AG08396 (cell line): ENCODE measurements around the gene DHRS7C.
A peak's percentile ranks its signal among the peaks of the same experiment; 100 is the strongest.

ENCODE experiments used
- DNase-seq: peaks from one replicate; pipeline ENCODE4 v3.0.0; 2012; ENCODE audit warnings: low spot score, mixed read lengths

The DHRS7C gene

DNA sequence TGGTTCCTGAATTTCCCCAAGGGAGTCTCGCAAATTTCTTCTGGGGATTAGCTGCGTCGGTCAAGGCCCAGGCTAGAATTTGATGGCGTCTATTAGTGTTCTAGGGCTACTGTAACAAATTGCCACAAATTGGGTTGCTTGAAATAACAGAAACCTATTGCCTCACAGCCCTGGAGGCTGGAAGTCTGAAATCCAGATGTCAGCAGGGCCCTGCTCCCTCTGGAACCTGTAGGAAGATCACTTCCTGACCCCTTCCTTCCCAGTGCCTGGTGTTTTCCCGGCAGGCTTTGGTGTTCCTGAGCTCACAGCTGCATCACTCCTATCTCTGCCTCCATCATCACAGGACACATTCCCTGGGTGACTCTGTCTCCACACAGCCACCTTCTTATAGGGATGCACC, 24.4 kb downstream of the DHRS7C start:
- no peak for DNase-seq

DNA sequence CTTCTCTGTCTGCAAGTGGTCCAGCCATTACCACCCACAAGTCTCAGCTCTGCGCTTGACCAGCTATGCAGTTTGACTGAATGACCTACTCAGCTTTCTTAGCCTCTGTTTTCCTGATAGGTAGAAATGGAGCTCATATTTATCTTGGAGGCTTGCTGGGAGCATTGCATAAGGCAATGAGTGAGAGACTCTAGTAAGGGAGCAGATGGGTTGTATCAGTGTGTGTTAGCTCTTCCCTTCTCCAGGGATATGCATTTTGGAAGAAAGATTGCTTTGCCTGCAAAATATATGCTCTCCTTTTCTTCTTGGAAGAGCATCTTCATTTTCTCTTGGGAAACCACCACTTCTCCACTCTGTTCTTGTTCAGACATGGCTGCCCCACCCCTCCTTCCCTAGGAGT, 26.1 kb downstream of the DHRS7C start:
- no peak for DNase-seq

DNA sequence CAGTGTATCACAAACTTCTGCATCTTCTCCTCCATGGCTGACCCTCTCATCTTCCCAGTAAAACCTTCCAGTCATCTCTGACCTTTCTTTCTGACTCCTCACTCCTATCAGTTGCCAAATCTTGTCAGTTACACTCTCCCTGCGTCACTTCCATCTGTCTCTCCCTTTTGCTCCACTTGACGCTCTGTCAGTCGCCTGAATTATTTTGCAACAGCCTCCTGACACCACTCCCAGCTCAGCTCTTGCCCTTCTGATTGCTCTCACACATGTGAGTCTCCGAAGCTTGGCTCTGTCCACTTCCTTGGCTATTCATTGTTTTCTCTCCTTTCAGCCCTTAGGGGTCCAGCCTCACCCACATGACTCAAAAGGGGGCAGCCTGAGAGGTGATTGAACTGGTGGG, 27.7 kb downstream of the DHRS7C start:
- no peak for DNase-seq

DNA sequence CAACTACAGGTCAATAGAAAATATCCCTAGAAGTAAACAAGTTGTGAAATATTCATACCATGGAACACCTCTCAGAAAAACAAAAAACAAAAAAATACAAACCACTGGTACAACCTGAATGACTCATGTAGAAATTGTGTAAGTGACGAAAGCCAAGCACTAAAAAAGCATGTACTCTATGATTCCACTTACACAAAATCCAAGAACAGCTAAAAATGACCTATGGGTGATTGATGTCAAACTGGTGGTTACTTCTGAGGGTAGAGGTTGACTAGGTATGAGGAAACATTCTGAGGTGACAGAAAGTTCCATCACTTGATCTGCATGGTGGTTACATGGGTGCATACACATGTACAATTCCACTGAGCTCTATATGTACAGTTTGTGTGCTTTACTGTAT, 31.1 kb downstream of the DHRS7C start:
- no peak for DNase-seq

DNA sequence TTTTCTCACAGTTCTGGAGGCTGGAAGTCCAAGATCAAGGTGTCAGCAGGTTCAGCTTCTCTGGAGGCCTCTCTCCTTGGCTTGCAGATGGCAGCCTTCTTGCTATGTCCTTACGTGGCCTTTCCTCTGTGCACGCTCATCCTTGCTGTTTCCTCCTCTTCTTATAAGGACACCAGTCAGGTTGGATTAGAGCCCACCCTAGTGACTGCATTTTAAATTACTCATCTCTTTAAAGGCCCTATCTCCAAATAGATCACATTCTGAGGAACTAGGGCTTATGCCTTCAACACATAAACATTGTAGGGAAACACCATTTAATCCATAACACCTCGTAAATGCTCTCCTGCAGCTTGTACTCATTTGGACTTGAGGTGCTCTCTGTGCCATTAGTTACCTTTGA, 36.3 kb downstream of the DHRS7C start:
- no peak for DNase-seq

DNA sequence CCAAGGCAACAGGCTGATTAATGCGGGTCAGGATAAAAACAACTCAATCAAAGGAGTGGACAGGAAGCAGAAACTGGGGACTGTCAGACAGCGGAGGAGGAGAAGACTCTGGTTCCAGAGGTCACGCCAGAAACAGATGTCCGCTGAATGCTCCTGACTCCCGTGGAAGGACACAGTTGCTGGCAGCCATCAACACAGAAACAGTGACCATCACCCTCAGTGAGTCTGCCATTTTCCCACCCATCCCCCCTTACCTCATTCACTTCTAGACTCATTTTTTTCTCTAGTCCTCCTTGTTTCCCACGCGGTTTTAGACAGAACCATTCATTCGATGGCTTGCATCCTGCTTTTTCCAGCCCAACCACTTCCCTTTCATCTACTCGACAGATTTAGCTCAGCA, 40.9 kb downstream of the DHRS7C start:
- no peak for DNase-seq

DNA sequence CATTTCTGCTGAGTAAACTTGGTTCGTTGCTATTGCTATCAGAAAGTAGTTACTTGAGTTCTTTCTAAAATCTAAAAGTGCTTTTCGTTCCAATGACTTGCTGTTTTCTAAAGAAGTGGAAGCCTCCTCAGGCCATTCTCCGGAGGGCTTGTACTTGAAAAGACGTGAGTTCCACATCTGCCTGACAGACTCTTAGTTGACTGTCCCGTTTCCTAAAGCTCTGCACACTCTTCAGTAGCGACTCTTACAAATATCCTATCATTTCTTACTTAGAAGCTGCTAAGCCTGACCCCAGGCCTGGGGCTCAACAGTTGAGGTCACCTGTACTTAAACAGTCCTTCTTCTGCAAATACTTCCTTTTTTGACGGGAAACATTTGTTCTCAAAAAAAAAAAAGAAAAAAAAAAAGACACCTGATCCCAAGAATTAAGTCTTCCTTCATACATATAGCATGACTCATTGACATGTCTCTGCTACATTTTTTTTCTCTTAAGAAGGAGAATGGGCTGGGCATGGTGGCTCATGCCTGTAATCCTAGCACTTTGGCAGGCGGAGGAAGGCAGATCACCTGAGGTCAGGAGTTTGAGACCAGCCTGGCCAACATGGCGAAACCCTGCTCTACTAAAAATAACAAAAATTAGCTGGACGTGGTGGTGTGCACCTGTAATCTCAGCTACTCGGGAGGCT, 61.5 kb downstream of the DHRS7C start:
- DNase-seq = no peak

DNA sequence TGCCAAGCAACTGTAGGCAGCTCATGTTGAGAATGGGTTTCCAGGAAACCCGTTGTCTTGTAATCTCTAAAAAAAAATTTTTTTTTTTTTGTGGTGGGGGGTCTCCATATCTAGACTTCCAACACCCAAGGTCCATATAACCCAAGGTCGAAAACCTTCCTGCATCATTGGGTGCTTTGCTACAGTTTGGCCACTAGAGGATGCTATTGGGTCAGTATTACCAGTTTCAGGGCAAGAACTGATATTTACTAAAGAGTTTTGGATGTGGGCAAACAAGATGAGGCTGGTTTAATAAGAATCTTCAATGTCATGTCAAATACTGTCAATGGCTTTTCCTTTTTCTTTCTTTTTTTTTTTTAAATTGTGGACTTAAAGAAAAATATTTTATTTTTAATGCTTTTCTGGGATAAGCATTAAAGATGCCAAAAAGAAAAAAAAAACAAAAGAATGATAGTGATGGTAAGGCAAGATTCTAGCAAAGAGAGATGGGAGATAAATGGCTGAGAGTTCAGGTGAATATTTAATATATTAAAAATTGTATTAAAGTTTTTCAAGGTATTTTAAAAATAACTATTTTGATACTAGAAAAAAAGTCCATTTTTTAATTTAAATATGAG, 62.2 kb downstream of the DHRS7C start:
- peak; percentile 42 for DNase-seq

DNA sequence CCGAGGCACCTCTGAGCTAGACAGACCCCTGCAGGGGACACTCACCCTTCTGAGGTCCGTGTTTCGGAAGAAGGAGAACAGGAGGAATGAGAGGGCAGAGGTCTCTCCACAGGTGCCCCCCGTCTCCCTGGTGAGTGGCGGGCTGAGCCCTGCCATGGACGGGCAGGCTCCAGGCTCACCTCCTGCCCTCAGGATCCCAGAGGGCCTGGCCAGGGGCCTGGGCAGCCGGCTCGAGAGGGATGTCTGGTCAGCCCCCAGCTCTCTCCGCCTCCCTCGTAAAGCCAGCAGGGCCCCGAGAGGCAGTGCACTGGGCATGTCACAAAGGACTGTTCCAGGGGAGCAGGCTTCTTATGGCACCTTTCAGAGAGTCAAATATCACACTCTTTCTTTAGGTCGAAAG, 62.8 kb downstream of the DHRS7C start:
- no peak for DNase-seq

DNA sequence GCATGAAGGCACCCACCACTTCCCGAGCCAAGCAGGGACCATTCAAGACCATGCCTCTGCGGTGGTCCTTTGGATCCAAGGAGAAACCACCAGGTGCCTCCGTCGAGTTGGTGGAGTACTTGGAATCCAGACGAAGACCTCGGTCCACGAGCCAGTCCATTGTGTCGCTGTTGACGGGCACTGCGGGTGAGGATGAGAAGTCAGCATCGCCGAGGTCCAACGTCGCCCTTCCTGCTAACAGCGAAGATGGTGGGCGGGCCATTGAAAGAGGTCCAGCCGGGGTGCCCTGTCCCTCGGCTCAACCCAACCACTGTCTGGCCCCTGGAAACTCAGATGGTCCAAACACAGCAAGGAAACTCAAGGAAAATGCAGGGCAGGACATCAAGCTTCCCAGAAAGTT, 63.4 kb downstream of the DHRS7C start:
- no peak for DNase-seq

DNA sequence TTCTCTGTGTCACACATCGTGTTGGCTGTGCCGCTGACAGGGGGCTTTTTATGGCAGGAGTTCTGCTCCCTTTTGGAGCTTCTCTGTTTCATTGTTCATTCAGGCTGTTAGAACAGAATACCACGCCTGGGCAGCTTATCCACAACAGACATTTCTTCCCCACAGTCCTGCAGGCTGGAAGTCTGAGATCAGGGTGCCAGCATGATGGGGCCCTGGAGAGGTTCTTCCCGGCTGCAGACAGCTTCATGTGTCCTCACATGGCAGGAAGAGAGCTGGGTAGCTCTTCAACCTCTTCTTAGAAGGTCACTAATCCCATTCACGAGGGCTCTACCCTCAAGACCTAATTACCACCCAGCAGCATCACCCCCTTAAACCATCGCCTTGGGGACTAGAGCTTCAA, 65.1 kb downstream of the DHRS7C start:
- DNase-seq = no peak

DNA sequence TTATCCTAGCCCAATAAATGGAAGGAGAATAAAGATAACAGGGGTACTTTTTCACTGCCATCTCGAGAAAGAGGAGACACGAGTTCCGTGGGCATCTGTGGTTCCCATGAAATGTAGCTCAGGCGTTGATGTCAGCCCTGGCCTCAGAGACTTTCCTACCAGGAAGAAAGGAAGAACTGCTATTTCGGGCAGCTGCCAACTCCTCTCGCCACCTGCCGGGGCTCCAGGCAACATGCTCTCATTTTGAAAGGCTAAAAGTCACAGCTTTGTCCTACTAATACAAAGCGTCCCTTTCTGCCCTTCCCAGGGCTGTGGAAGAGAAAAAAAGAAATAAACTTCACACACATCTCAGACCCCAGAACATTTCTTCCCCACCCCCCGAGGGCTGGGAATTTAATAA, 65.8 kb downstream of the DHRS7C start:
- no peak for DNase-seq
